A549 (cell line): Measurements from ENCODE around the gene GPX6.

Source experiments
- CBX8 ChIP-seq: fragments of 200-600 bp; sonication (generic); IDR thresholded peaks from 2 replicates; pipeline ENCODE4 v1.6.1; 2016
- CTCF ChIP-seq: fragments of >200 bp; sonication (Bioruptor Twin); formaldehyde crosslinking; IDR thresholded peaks from 3 replicates; pipeline ENCODE4 v1.5.1; 2016
- EHF ChIP-seq: fragments of 250-450 bp; sonication (Bioruptor Pico); IDR thresholded peaks from 2 replicates; pipeline ENCODE4 v1.5.0; 2020; ENCODE audit warnings: mild to moderate bottlenecking
- ELK1 ChIP-seq: fragments of 150-350 bp; IDR thresholded peaks from 2 replicates; pipeline ENCODE4 v1.6.1; 2014; ENCODE audit warnings: low read depth, mild to moderate bottlenecking, low read length
- HOXA7 ChIP-seq: fragments of 250-450 bp; sonication (Bioruptor Pico); IDR thresholded peaks from 2 replicates; pipeline ENCODE4 v1.5.0; 2020; ENCODE audit warnings: mild to moderate bottlenecking, moderate library complexity
- MAX ChIP-seq: IDR thresholded peaks from 2 replicates; pipeline ENCODE4 v1.6.1; 2012
- MAZ ChIP-seq: fragments of 150-350 bp; IDR thresholded peaks from 2 replicates; pipeline ENCODE4 v1.6.1; 2014; ENCODE audit warnings: antibody characterized with exemption, low read depth, low read length, borderline replicate concordance
- PHF8 ChIP-seq: fragments of 200-600 bp; sonication (generic); IDR thresholded peaks from 2 replicates; pipeline ENCODE4 v1.6.1; 2016; ENCODE audit warnings: low read depth, mild to moderate bottlenecking, antibody characterized with exemption, moderate library complexity, borderline replicate concordance
- RFX5 ChIP-seq: fragments of 450-650 bp; IDR thresholded peaks from 2 replicates; pipeline ENCODE4 v1.7.1; 2014; ENCODE audit warnings: antibody characterized with exemption, mild to moderate bottlenecking, moderate library complexity

GRCh38 chr6:28537065-28537464 is 21.5 kb upstream of the GPX6 start:
- TF ChIP-seq ELK1 (no peak), CBX8 (no peak), MAZ (no peak), MAX (no peak), PHF8 (no peak), CTCF (no peak), EHF (CRISPR knock-in tag) (no peak), RFX5 (no peak), HOXA7 (CRISPR knock-in tag) (no peak)
